Keratinocyte (primary cell): ENCODE data around the gene PRKN. TPM values are rescaled to one million over a fixed set of nuclear protein-coding genes. Genes with fewer than 3 reads are reported as not detected.

Experiments
- DNase-seq: peaks from one replicate; pipeline ENCODE4 v3.0.0-alpha.2; 2011; ENCODE audit warnings: low read depth, missing footprints, low spot score
- FAIRE-seq: peaks from 2 replicates; lab custom pipeline; 2011; peaks lifted over from hg19 to GRCh38; lab: Jason Lieb, UNC
- H2AFZ ChIP-seq: 2 replicates; pipeline ENCODE4 v1.6.0; 2012; ENCODE audit warnings: low read length, control low read depth, inconsistent platforms; ENCODE audit not compliant: control insufficient read depth
- H3K27ac ChIP-seq: 2 replicates; pipeline ENCODE4 v1.5.1; 2011; ENCODE audit warnings: low read length; ENCODE audit not compliant: control insufficient read depth, insufficient read depth
- H3K27me3 ChIP-seq: 3 replicates; pipeline ENCODE4 v1.6.0; 2011; ENCODE audit warnings: low read length; ENCODE audit not compliant: control insufficient read depth, insufficient read depth; ENCODE audit errors: extremely low read depth
- H3K36me3 ChIP-seq, 2 experiments: 2 replicates in 1 of 2; 3 replicates in 1 of 2; pipeline ENCODE4 v1.5.1; 2011; ENCODE audit warnings: low read length in 2 of 2, mild to moderate bottlenecking in 1 of 2; ENCODE audit not compliant: control insufficient read depth in 2 of 2, insufficient read depth in 2 of 2; ENCODE audit errors: extremely low read depth in 1 of 2
- H3K4me1 ChIP-seq: 3 replicates; pipeline ENCODE4 v1.5.1; 2011; ENCODE audit warnings: low read length; ENCODE audit not compliant: control insufficient read depth, insufficient read depth; ENCODE audit errors: extremely low read depth
- H3K4me2 ChIP-seq: 3 replicates; pipeline ENCODE4 v1.6.0; 2011; ENCODE audit warnings: low read depth, low read length; ENCODE audit not compliant: control insufficient read depth, insufficient read depth; ENCODE audit errors: extremely low read depth
- H3K4me3 ChIP-seq, 3 experiments: fragments of 200-600 bp in 1 of 3; sonication (generic) in 1 of 3; 2 replicates in 2 of 3; 3 replicates in 1 of 3; pipeline ENCODE4 v1.5.1; 2011 to 2016; ENCODE audit warnings: low read length in 3 of 3, mild to moderate bottlenecking in 3 of 3, control low read depth in 2 of 3, inconsistent platforms in 1 of 3, low read depth in 1 of 3, mixed read lengths in 1 of 3, mixed run types in 1 of 3, moderate library complexity in 1 of 3; ENCODE audit not compliant: control insufficient read depth in 2 of 3, insufficient read depth in 2 of 3; ENCODE audit errors: extremely low read depth in 1 of 3
- H3K79me2 ChIP-seq: 2 replicates; pipeline ENCODE4 v1.6.0; 2012; ENCODE audit warnings: low read length; ENCODE audit not compliant: control insufficient read depth, insufficient read depth
- H3K9ac ChIP-seq: 3 replicates; pipeline ENCODE4 v1.6.0; 2011; ENCODE audit warnings: low read length; ENCODE audit not compliant: control insufficient read depth, insufficient read depth; ENCODE audit errors: extremely low read depth
- H3K9me1 ChIP-seq: 3 replicates; pipeline ENCODE4 v1.6.0; 2011; ENCODE audit warnings: low read length; ENCODE audit not compliant: control insufficient read depth, insufficient read depth; ENCODE audit errors: extremely low read depth
- H3K9me3 ChIP-seq: 2 replicates; pipeline ENCODE4 v1.5.1; 2012; ENCODE audit warnings: low read depth, low read length; ENCODE audit not compliant: control insufficient read depth
- H4K20me1 ChIP-seq: 3 replicates; pipeline ENCODE4 v1.6.0; 2011; ENCODE audit warnings: low read length; ENCODE audit not compliant: control insufficient read depth, insufficient read depth; ENCODE audit errors: extremely low read depth
- EZH2 ChIP-seq: IDR thresholded peaks from one replicate; pipeline ENCODE4 v1.6.1; 2012; ENCODE audit warnings: inconsistent platforms, mild to moderate bottlenecking, low read length, moderate library complexity
- dilution Hi-C: fragments of 300-500 bp; cut with MboI; formaldehyde crosslinking; loops from one replicate; pipeline ENCODE4 v1.7.0; 2020; ENCODE audit warnings: low sequenced_read_pairs; ENCODE audit not compliant: extremely low pct_ligation_motif_present
- polyA plus RNA-seq, 5 experiments: library from polyadenylated mRNA; depleted of rRNA in 3 of 5; stranded (reverse) in 3 of 5; stranded (forward) in 1 of 5; unstranded in 1 of 5; fragments of >200 nt; gene quantifications; 1 replicate in 1 of 5; 2 replicates in 3 of 5; 3 replicates in 1 of 5; pipeline versions ENCODE4 v1.2.1 to v1.2.3, GENCODE V29; 2011 to 2012; ENCODE audit warnings: missing spikeins in 2 of 5, low read depth in 1 of 5, low replicate concordance in 1 of 5
- TF ChIP-seq, protein P1 (sequence below), 3 experiments: IDR thresholded peaks in 1 of 3; conservative IDR thresholded peaks in 1 of 3; optimal IDR thresholded peaks in 1 of 3; 2 replicates in 2 of 3; 3 replicates in 1 of 3; pipeline versions ENCODE3 to v1.5.1; 2011; ENCODE audit warnings: low read length in 3 of 3, mild to moderate bottlenecking in 3 of 3, moderate library complexity in 2 of 3, control low read depth in 1 of 3, inconsistent platforms in 1 of 3; ENCODE audit not compliant: insufficient read depth in 2 of 3; ENCODE audit errors: extremely low read depth in 1 of 3

Gene PRKN
- polyA plus RNA-seq, 1 donor (not counting 4 experiments of a cell fraction or from before 2014, with no cell fraction given), result 0.67 TPM

DNA sequence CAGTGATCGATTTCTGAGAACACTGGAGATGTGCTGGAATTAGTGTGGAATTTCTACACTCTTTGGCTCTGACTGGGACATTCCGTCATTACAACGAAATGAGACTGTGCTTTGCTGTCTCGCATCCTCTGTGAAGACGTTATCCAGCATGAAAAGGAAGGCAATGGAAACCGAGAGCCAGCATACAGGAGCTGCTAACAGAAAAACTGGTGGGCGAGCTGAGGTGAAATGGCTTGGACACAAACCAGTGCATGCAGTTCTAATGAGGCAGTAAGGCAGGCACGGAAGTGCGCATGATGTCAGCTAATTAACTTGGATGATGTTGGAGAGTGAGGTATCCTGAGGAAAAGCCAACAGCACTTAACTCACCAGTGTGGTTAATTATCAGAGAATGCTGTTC is 1250.9 kb downstream of the PRKN start:
- H3K4me3 ChIP-seq, result no peak overlapping the region
- TF ChIP-seq, protein P1, sequence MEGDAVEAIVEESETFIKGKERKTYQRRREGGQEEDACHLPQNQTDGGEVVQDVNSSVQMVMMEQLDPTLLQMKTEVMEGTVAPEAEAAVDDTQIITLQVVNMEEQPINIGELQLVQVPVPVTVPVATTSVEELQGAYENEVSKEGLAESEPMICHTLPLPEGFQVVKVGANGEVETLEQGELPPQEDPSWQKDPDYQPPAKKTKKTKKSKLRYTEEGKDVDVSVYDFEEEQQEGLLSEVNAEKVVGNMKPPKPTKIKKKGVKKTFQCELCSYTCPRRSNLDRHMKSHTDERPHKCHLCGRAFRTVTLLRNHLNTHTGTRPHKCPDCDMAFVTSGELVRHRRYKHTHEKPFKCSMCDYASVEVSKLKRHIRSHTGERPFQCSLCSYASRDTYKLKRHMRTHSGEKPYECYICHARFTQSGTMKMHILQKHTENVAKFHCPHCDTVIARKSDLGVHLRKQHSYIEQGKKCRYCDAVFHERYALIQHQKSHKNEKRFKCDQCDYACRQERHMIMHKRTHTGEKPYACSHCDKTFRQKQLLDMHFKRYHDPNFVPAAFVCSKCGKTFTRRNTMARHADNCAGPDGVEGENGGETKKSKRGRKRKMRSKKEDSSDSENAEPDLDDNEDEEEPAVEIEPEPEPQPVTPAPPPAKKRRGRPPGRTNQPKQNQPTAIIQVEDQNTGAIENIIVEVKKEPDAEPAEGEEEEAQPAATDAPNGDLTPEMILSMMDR (optimal IDR thresholded peaks at IDR 0.05 in 1 of 3, IDR thresholded peaks at IDR 0.05 in 1 of 3, conservative IDR thresholded peaks at IDR 0.05 in 1 of 3; ENCODE audit: extremely low read depth in 1 of 3, insufficient read depth in 2 of 3, low read length in 3 of 3), result no peak
- no peak overlapping the region for H3K9ac ChIP-seq
- no peaks in the 10 kb centered on the region for H3K79me2 ChIP-seq
- no peaks in the 10 kb centered on the region for H3K4me1 ChIP-seq
- no peaks in the 10 kb centered on the region for H3K9me3 ChIP-seq
- dilution Hi-C loops, result no loop called here
- DNase-seq (no peak), FAIRE-seq (no peak)
- no peaks in the 10 kb centered on the region for H4K20me1 ChIP-seq
- no peaks in the 10 kb centered on the region for H3K27me3 ChIP-seq
- no peak overlapping the region for H3K27ac ChIP-seq
- no peaks in the 10 kb centered on the region for H3K9me1 ChIP-seq
- no peak overlapping the region for H2AFZ ChIP-seq
- no peak overlapping the region for H3K4me2 ChIP-seq
- no peaks in the 10 kb centered on the region for H3K36me3 ChIP-seq

DNA sequence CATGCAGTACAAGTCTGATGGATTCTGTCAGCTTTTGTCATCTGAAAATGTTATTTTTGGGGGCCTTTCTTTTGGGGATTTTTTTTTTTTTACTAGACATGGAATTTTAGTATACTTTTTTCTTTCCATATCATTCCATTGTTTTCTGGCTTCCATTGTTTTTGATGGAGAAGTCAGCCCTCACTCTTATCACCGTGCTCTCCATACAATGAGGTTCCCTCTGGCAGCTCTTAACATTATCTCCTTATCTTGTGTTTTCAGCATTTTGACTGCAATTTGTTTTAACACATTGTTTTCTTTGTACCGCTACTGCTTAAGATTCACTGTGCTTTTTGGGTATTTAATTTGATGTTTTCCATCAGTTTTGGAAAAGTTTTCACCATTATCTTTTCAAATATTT is 1262.2 kb downstream of the PRKN start:
- H3K4me2 ChIP-seq, result no peak overlapping the region
- DNase-seq, result no peak
- no peak for FAIRE-seq
- no peaks in the 10 kb centered on the region for H3K79me2 ChIP-seq
- no peaks in the 10 kb centered on the region for H3K9me1 ChIP-seq
- dilution Hi-C loops, result no loop called here
- H3K36me3 ChIP-seq, result no peaks in the 10 kb centered on the region
- H3K27ac ChIP-seq, result no peak overlapping the region
- peaks cover 11% of the 10 kb centered on the region for H3K4me1 ChIP-seq
- no peak for TF ChIP-seq EZH2
- TF ChIP-seq, protein P1 (optimal IDR thresholded peaks at IDR 0.05 in 1 of 3, IDR thresholded peaks at IDR 0.05 in 1 of 3, conservative IDR thresholded peaks at IDR 0.05 in 1 of 3; ENCODE audit: extremely low read depth in 1 of 3, insufficient read depth in 2 of 3, low read length in 3 of 3), result no peak
- H2AFZ ChIP-seq, result no peak overlapping the region
- H3K9me3 ChIP-seq, result no peaks in the 10 kb centered on the region
- H3K4me3 ChIP-seq, result no peak overlapping the region
- no peak overlapping the region for H3K9ac ChIP-seq
- no peaks in the 10 kb centered on the region for H4K20me1 ChIP-seq
- H3K27me3 ChIP-seq, result no peaks in the 10 kb centered on the region
